Measurements from ENCODE around the gene C6orf15. TPM values are rescaled to one million over a fixed set of nuclear protein-coding genes. Genes with fewer than 3 reads are reported as not detected.

C6orf15 gene
- total RNA-seq, 1 donor = not detected

DNA sequence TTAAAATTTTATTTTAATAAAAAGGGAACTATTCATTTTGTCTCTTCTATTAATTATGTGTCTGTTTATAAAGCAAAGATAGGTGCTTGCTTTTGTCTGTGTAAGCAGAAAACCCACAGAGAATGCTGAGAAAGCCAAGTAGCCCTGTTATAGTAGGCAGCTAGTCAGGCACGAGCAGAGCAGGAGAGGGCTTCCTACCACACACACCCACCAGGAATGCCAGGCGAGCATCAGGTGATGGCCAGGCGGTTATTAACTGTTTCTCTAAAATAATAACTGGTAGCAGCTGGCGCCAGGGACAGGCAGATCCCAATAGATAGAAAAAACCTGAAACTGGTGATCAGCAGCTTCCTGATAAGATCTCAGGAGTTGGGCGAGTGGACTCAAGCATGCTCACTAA lies 15.7 kb downstream of the C6orf15 start:
- H3K4me3 ChIP-seq (ENCODE audit: low read length) = no peak overlapping the region
- no peaks in the 10 kb centered on the region for H3K27me3 ChIP-seq (ENCODE audit: insufficient read depth, low read length)
- peaks cover 25% of the 10 kb centered on the region for H3K4me1 ChIP-seq (ENCODE audit: insufficient read depth, low read length)
- H3K9me3 ChIP-seq (ENCODE audit: low read depth, low read length) = no peaks in the 10 kb centered on the region

DNA sequence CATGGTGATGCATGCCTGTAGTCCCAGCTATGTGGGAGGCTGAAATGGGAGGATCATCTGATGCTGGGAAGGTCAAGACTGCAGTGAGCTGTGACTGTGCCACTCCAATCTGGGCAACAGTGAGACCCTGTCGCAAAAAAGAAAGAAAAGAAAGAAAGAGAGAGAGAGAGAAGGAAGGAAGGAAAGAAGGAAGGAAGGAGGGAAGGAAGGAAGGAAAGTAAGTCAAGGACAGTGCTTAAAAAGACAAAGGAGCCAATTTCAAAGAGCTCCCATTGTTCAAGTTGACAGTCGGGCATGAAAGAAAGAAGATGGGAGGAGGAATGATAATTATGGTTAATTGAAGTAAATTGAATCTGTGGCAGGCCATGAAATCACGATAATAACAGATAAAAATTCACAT lies 16.2 kb downstream of the C6orf15 start:
- Histone ChIP-seq H3K4me1 (ENCODE audit: insufficient read depth, low read length) (peaks cover 25% of the 10 kb centered on the region), H3K9me3 (ENCODE audit: low read depth, low read length) (no peaks in the 10 kb centered on the region), H3K27me3 (ENCODE audit: insufficient read depth, low read length) (no peaks in the 10 kb centered on the region)

DNA sequence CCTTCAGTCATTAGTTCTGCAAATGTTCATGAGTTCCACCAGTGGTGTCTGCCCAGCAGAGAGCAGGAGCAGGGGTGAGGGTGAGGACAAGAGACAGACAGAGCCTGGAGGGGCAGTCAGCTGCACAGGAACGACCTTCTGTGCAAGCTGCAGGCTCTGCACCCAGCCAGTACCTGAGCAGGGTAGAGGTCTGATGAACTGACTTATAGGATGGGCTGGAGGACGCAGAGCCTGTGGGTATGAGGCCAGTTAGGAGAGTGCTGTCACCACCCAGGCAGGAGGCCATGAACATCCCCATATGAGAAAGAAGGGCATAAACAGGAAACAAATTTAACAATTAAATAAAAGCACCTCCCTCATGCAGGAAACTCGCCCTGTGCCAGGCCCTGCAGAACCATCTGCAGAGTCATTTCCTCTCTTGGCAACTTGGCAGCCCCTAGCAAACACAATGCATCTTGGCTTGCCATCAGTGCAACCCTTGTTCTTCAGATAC lies 17.9 kb downstream of the C6orf15 start:
- Histone ChIP-seq H3K4me1 (ENCODE audit: insufficient read depth, low read length) (peaks cover 25% of the 10 kb centered on the region), H3K9me3 (ENCODE audit: low read depth, low read length) (no peaks in the 10 kb centered on the region), H3K27me3 (ENCODE audit: insufficient read depth, low read length) (no peaks in the 10 kb centered on the region), H3K4me3 (ENCODE audit: low read length) (no peak overlapping the region)

More for the DNA sequence above, 16.2 kb downstream of the C6orf15 start:
- H3K4me3 ChIP-seq (ENCODE audit: low read length) = no peak overlapping the region

DNA sequence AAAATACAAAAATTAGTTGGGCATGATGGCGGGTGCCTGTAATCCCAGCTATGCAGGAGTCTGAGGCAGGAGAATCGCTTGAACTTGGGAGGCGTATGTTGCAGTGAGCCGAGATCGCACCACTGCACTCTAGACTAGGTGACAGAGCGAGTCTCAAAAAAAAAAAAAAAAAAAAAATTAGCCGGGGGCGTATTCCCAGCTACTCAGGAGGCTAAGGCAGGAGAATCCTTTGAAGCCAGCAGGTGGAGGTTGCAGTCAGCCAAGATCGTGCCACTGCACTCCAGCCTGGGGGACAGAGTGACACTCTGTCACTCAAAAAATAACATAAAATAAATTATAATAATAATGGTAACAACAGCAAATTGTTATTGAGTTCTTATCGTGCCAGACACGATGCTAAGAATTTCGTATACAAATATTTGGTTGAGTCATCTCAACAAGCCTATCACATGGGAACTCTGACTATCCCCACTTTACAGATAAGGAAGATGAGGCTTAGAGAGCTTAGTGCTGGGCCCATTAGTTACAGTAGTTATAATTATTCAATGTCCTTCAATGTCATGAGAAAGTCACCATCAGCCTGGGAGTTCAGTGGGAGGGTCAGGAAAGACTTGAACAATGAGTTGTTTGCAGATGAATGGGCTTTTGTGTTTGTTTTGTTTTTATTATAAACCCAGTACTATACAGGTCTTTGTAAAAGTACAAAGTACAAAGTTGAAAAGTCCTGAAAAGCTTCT lies 19.4 kb downstream of the C6orf15 start:
- no peaks in the 10 kb centered on the region for H3K9me3 ChIP-seq (ENCODE audit: low read depth, low read length)
- H3K4me3 ChIP-seq (ENCODE audit: low read length) = no peak overlapping the region
- H3K4me1 ChIP-seq (ENCODE audit: insufficient read depth, low read length) = peaks cover 25% of the 10 kb centered on the region

DNA sequence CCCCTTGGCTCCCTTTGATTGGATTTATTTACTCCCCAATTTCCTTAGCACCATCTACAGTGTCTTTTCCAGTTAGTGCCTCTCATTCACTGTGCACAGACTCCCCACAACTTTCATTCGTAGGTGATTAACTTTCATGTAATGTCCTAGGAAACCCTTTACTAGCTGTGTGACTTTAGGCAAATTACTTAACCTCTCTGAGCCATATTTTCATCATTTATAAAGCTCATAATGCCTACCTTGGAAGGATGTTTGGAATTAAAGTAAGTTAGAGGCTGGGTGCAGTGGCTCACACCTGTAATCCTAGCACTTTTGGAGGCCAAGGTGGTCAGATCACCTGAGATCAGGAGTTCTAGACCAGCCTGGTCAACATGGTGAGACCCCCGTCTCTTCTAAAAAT lies 20.1 kb downstream of the C6orf15 start:
- Histone ChIP-seq H3K4me1 (ENCODE audit: insufficient read depth, low read length) (peaks cover 25% of the 10 kb centered on the region), H3K27me3 (ENCODE audit: insufficient read depth, low read length) (no peaks in the 10 kb centered on the region), H3K4me3 (ENCODE audit: low read length) (no peak overlapping the region), H3K9me3 (ENCODE audit: low read depth, low read length) (no peaks in the 10 kb centered on the region)

More for the DNA sequence above, 19.4 kb downstream of the C6orf15 start:
- no peaks in the 10 kb centered on the region for H3K27me3 ChIP-seq (ENCODE audit: insufficient read depth, low read length)

DNA sequence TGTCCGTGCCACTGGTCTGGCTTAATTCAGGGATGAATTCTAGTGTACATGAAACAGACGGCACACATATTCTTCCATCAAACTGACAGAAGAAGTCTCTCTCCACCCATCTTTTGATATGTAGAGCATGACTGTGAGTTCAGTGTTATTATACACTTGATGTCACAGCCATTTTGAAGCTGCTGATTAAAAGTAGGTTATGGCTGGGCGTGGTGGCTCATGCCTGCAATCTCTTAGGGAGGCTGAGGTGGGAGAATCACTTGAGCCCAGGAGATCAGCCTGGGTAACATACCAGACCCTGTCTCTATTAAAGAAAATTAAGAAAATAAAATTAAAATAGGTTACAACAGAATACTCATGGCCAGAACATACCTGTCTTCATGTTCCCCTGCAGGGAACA lies 20.7 kb downstream of the C6orf15 start:
- H3K27me3 ChIP-seq (ENCODE audit: insufficient read depth, low read length) = peaks cover 3% of the 10 kb centered on the region
- peaks cover 25% of the 10 kb centered on the region for H3K4me1 ChIP-seq (ENCODE audit: insufficient read depth, low read length)
- no peaks in the 10 kb centered on the region for H3K9me3 ChIP-seq (ENCODE audit: low read depth, low read length)
- no peak overlapping the region for H3K4me3 ChIP-seq (ENCODE audit: low read length)

DNA sequence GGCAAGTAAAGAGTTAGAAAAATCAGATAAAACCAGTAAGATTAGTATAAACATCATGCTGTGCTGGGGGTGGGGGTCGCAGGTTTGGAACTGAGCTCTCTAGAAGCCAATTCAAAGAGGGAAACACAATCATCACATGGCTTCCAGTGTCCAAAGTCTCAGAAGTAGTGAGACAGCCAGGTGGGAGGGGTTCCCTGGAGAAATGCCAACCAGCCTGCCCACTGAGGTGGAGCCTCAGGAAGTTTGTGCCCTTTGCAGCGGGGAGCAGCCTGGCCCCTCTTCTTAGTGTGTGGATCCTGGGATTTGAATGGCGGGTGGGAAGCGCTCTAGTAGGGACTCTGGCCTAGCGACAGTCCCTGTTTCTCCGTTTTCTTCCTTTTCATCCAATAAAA lies 21.4 kb downstream of the C6orf15 start:
- H3K4me3 ChIP-seq (ENCODE audit: low read length) = no peak overlapping the region
- H3K4me1 ChIP-seq (ENCODE audit: insufficient read depth, low read length) = peaks cover 25% of the 10 kb centered on the region
- H3K9me3 ChIP-seq (ENCODE audit: low read depth, low read length) = no peaks in the 10 kb centered on the region
- peaks cover 3% of the 10 kb centered on the region for H3K27me3 ChIP-seq (ENCODE audit: insufficient read depth, low read length)

DNA sequence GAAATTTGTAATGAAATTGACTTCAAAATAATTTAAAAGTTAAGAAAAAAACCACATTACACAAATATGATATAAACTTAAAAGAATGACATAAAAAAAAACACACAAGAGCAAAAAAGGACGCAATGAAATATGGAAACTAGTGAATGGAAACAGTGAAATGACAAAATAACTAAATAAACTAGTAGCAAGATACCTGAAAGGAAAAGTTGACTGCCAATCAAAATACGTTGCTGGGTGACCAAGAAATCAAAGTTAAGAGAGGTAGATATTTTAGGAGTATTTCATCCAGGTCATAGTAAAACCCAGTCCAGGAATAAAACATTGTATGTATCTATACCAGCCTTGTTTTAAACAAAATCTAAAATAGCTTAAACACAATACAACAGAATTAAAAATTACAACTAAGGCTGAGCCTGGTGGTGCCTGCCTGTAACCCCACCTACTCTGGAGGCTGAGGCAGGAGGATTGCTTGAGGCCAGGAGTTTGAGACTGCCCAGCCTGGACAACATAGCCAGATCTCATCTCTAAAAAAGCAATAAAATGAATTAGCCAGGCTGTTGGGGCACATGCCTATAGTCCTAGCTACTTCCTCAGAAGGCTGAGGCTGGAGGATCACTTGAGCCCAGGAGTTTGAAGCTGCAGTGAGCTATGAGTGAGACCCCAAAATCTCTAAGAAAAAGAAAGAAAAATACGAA lies 22.0 kb downstream of the C6orf15 start:
- Histone ChIP-seq H3K9me3 (ENCODE audit: low read depth, low read length) (no peaks in the 10 kb centered on the region), H3K4me3 (ENCODE audit: low read length) (no peak overlapping the region), H3K27me3 (ENCODE audit: insufficient read depth, low read length) (peaks cover 3% of the 10 kb centered on the region), H3K4me1 (ENCODE audit: insufficient read depth, low read length) (peaks cover 22% of the 10 kb centered on the region)

DNA sequence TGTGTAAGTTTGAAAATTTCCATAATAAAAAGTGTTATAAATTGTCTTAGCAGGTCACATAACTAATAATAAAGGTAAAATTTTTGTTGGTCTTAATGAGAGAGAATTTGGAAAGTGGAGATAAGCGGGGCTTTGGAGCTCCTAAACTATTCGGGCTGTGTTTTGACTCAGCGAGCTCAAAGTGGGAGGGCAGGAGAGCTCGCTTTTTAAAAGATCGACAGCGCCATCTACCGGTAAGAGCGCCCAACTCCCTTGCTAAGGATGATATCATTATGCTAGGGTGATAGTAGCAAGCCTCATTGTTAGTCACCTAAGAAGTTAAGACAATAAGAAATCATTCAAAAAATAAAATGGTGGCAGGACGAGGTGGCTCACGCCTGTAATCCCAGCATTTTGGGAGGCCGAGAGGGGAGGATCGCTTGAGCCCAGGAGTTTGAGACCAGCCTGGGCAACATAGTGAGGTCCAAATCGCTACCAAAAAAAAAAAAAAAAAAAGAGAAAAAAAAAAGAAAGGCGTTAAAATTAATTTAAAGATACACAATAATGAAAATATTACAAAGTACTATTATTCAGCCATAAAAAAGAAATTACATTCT lies 24.8 kb downstream of the C6orf15 start:
- peaks cover 3% of the 10 kb centered on the region for H3K27me3 ChIP-seq (ENCODE audit: insufficient read depth, low read length)
- no peak overlapping the region for H3K4me3 ChIP-seq (ENCODE audit: low read length)
- no peaks in the 10 kb centered on the region for H3K9me3 ChIP-seq (ENCODE audit: low read depth, low read length)
- H3K4me1 ChIP-seq (ENCODE audit: insufficient read depth, low read length) = no peaks in the 10 kb centered on the region

DNA sequence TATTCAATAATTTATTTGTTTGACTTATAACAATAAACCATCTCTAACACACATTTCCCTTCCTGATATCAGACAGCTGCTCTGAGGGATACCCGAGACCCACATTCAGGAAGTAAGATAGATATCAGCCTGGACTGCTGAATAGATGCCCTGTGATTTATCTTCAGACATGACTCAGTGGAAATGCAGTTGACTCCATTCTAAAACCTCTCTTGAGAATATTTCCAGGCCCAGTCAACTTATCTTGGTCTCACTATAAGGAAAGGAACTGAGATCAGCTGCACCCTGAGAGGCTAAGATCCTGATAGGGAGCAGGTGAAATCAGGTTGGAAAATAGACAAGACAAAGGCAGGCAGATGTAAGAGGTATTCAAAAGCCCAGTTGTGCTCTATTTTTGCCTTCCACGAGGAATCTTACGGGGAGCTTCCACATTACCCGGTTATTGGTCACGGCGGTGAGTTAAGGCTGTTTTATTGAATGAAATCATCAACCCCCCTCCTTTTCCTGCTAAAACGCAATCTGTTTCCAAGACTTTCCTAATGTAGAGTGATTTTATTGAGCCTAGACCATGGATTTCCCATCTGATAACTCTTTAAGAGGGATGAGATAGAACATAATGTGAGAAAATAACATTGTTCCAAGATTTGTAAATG lies 25.5 kb downstream of the C6orf15 start:
- Histone ChIP-seq H3K27me3 (ENCODE audit: insufficient read depth, low read length) (peaks cover 3% of the 10 kb centered on the region), H3K4me1 (ENCODE audit: insufficient read depth, low read length) (no peaks in the 10 kb centered on the region), H3K4me3 (ENCODE audit: low read length) (no peak overlapping the region), H3K9me3 (ENCODE audit: low read depth, low read length) (no peaks in the 10 kb centered on the region)

DNA sequence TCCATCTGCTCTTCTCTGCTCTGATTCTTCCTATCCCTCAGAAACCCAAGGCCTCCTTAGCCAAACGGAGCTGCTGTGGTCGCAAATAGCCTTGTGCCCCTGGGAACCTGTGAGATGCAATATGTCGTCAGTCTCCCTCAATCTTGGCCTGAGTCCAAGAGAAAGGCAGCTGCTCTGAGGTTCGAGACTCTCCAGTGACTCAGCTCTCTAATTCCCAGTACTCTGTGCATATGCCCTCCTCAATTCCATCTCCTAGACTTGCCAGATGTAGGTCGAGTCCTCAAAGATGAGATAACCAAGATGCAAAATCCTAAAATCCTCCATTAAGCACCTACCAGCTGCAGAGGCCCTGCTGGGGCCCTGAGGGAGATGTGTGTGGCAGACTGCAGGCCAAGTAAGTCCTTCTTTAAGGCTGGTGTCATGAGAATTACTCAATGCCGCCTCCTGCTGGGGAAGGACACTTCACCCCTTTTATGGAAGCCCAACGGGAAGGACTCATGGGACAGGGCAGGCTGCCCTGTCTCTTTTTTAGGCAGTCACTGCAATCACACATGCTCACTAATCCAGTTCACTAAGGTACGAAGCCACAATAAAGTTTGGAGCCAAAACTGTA lies 28.5 kb downstream of the C6orf15 start:
- no peak overlapping the region for H3K4me3 ChIP-seq (ENCODE audit: low read length)
- H3K27me3 ChIP-seq (ENCODE audit: insufficient read depth, low read length) = peaks cover 3% of the 10 kb centered on the region
- H3K4me1 ChIP-seq (ENCODE audit: insufficient read depth, low read length) = peaks cover 8% of the 10 kb centered on the region
- H3K9me3 ChIP-seq (ENCODE audit: low read depth, low read length) = no peaks in the 10 kb centered on the region

DNA sequence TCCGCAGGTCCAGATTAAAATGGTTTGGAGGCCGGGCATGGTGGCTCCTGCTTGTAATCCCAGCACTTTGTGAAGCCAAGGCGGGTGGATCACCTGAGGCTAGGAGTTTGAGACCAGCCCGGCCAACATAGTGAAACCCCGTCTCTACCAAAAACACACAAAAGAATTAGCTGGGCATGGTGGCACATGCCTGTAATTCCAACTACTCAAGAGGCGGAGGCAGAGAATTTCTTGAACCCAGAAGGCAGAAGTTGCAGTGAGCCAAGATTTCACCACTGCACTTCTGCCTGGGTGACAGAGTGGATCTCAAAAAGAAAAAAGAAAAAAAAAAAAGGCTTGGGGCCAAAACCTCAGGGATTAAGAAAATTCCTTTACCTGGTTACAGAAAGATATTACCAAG lies 30.5 kb downstream of the C6orf15 start:
- no peak overlapping the region for H3K4me3 ChIP-seq (ENCODE audit: low read length)
- H3K27me3 ChIP-seq (ENCODE audit: insufficient read depth, low read length) = peaks cover under 1% of the 10 kb centered on the region
- no peaks in the 10 kb centered on the region for H3K9me3 ChIP-seq (ENCODE audit: low read depth, low read length)

DNA sequence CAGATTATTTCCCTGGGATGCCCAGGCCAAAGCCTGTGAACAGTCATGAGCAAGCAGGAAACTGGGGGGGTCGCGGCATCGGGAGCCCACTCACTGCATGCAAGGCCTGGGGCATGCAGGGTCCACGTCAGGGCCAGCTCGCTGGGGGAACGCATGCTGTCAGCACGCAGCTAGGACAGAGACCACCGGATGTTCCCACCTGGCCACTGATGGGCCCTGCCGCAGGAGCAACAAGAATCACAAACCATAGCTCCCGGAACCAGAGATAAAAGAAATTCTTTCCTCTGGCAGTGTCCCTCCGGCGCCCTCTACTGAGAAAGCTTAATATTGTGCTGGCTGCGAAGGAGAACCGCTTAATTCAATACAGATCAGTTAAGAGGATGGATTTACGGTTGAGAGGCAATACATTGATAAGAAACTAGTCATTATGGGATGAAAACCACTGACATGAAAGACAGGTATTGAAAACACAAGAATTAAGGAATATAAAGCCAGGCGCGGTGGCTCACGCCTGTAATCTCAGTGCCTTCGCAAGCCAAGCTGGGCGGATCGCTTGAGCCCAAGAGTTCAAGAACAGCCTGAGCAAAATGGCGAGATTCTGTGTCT lies 32.6 kb downstream of the C6orf15 start:
- Histone ChIP-seq H3K4me1 (ENCODE audit: insufficient read depth, low read length) (peaks cover 8% of the 10 kb centered on the region), H3K27me3 (ENCODE audit: insufficient read depth, low read length) (no peaks in the 10 kb centered on the region), H3K9me3 (ENCODE audit: low read depth, low read length) (no peaks in the 10 kb centered on the region), H3K4me3 (ENCODE audit: low read length) (no peak overlapping the region)

More for the DNA sequence above, 30.5 kb downstream of the C6orf15 start:
- peaks cover 8% of the 10 kb centered on the region for H3K4me1 ChIP-seq (ENCODE audit: insufficient read depth, low read length)

DNA sequence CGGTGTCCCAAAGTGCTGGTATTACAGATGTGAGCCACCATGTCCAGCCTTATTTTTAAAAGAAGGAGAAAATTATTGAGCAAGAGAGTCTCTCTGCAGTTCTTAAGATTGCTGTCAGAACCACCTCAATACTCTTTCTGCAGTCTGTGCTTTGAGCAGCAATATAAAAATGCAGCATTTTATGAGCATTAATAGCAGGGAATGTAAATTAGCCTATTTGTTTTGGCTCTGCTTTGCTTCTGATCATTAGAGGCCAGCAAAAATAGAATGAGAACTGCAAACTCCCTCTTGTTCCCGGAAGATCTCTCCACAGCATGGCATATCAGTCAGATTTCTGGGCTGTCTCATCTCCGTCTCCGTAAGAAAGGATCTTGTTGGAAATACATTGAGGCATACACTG lies 35.8 kb downstream of the C6orf15 start:
- no peaks in the 10 kb centered on the region for H3K27me3 ChIP-seq (ENCODE audit: insufficient read depth, low read length)

More for the DNA sequence above, 35.8 kb downstream of the C6orf15 start:
- H3K9me3 ChIP-seq (ENCODE audit: low read depth, low read length) = no peaks in the 10 kb centered on the region
- H3K4me3 ChIP-seq (ENCODE audit: low read length) = no peak overlapping the region
- H3K4me1 ChIP-seq (ENCODE audit: insufficient read depth, low read length) = peaks cover 8% of the 10 kb centered on the region
